ENCODE measurements around the gene LAIR2.

LAIR2 gene

DNA sequence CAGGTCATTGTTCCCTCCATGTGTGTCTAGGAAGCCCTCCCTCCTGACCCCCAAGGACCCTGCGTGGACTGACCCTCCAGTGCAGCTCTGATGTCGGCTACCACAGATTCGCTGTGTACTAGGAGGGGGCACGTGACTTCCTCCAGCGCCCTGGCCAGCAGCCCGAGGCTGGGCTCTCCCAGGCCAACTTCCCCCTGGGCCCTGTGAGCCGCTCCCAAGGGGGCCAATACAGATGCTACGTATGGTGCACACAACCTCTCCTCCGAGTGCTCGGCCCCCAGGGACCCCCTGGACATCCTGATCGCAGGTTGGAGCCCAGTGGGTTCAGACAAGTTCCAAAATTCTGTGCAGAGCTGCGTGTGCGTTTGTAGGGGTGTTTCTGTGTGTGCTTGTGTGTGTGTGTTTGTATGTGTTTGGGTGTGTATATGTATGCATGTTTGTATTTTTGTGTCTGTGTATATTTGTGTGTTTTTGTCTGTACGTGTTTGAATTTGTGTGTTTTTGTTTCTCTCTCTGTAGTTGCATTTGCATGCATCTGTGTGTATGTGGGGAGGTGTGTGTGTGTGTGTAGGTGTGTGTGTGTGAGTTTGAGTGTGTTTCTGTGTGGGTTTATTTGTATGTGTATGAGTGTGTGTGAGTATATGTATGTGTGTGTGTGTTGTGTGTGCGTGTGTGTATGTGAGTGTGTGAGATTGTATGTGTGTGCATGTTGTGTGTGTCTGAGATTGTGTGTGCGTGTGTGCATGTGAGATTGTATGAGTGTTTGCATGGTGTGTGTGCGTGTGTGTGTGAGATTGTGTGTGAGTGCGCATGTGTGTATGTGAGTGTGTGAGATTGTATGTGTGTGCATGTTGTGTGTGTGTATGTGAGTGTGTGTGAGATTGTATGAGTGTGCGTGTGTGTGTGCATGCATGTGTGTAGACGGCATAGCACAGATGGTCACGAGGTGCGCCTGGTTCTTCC lies 49.6 kb downstream of the LAIR2 start:
- DNase-seq (ENCODE audit: low read depth): no peak
- TF ChIP-seq CTCF (IDR thresholded peaks at IDR 0.05; ENCODE audit: insufficient read depth, low read depth, low read length, missing control alignments): no peak
- no peak overlapping the region for H3K4me3 ChIP-seq (ENCODE audit: low read length)

DNA sequence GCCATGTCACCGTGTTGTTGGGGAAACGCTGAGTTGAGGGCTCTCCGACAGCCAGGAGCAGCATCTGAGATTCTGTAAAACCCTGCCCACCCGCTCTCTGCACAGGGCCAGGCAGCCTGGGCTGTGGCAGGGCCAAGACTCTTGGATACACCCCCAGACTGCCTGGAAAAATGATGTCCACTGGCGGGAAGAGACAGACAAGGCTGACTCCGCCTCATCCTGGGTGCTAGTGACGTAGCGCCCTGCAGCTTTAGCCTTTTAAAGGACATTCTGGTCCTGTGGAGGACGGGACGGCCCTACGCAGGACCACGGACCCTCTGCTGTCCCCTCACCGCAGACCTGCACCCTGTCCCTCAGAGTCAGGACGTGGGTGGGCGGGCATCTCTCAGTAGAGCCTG lies 50.3 kb downstream of the LAIR2 start:
- TF ChIP-seq CTCF (IDR thresholded peaks at IDR 0.05; ENCODE audit: insufficient read depth, low read depth, low read length, missing control alignments): no peak
- no peak overlapping the region for H3K4me3 ChIP-seq (ENCODE audit: low read length)
- DNase-seq (ENCODE audit: low read depth): no peak

DNA sequence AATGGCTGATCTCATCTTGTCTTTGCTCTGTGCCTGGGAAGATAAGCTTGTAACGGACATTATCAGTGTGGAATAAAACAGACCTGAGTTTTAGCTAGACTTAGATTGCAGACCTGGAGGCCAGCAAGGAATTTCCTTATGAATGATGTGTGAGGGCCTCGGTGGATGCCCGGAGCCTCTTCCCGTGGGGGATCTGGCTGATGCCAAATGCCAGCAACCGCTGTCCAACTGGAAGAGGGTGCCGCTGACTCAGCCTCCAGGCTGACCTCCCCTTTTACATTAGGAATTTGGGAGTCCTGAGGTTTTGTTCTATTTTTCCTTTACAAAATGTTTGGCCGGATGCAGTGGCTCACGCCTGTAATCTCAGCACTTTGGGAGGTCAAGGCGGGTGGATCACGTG lies 51.4 kb downstream of the LAIR2 start:
- H3K4me3 ChIP-seq (ENCODE audit: low read length): no peak overlapping the region
- no peak for TF ChIP-seq CTCF (IDR thresholded peaks at IDR 0.05; ENCODE audit: insufficient read depth, low read depth, low read length, missing control alignments)
- no peak for DNase-seq (ENCODE audit: low read depth)

- TF ChIP-seq CTCF (IDR thresholded peaks at IDR 0.05; ENCODE audit: insufficient read depth, low read depth, low read length, missing control alignments): no peak
- no peak for DNase-seq (ENCODE audit: low read depth)
- H3K4me3 ChIP-seq (ENCODE audit: low read length): no peak overlapping the region
These were observed 52.3 kb downstream of the LAIR2 start for GRCh38 chr19:54554896-54555295.

- H3K4me3 ChIP-seq (ENCODE audit: low read length): no peak overlapping the region
- DNase-seq (ENCODE audit: low read depth): no peak
- no peak for TF ChIP-seq CTCF (IDR thresholded peaks at IDR 0.05; ENCODE audit: insufficient read depth, low read depth, low read length, missing control alignments)
These were observed 53.6 kb downstream of the LAIR2 start for GRCh38 chr19:54556194-54556593.

- no peak for DNase-seq (ENCODE audit: low read depth)
- TF ChIP-seq CTCF (IDR thresholded peaks at IDR 0.05; ENCODE audit: insufficient read depth, low read depth, low read length, missing control alignments): no peak
These were observed 55.7 kb downstream of the LAIR2 start for GRCh38 chr19:54558339-54558738.

More at GRCh38 chr19:54558339-54558738, 55.7 kb downstream of the LAIR2 start:
- no peak overlapping the region for H3K4me3 ChIP-seq (ENCODE audit: low read length)

All from epithelial cell of esophagus (primary cell).